NCI-H1436 (cell line): ENCODE measurements around the gene PDILT.

Source experiments
- DNase-seq: peaks from one replicate; lab custom pipeline; 2025; lab: John Stamatoyannopoulos, UW

The PDILT gene

GRCh38 chr16:20401475-20402016 lies 3.0 kb downstream of the PDILT start:
- no peak for DNase-seq

GRCh38 chr16:20401066-20401465 lies 3.5 kb downstream of the PDILT start:
- no peak for DNase-seq

GRCh38 chr16:20399185-20399584 lies 5.4 kb downstream of the PDILT start:
- no peak for DNase-seq

- DNase-seq = no peak
Observed at GRCh38 chr16:20398603-20399002, 5.9 kb downstream of the PDILT start.

- no peak for DNase-seq
Observed at GRCh38 chr16:20397468-20398074, 7.0 kb downstream of the PDILT start.

GRCh38 chr16:20396846-20397467 lies 7.6 kb downstream of the PDILT start:
- no peak for DNase-seq

- no peak for DNase-seq
Observed at GRCh38 chr16:20395946-20396345, 8.6 kb downstream of the PDILT start.

GRCh38 chr16:20393801-20394577 lies 10.5 kb downstream of the PDILT start:
- DNase-seq = no peak

GRCh38 chr16:20391045-20391444 lies 13.5 kb downstream of the PDILT start:
- DNase-seq = no peak

- no peak for DNase-seq
Observed at GRCh38 chr16:20388854-20389253, 15.7 kb downstream of the PDILT start.

- DNase-seq = no peak
Observed at GRCh38 chr16:20387978-20388377, 16.6 kb downstream of the PDILT start.

GRCh38 chr16:20385844-20386832 lies 18.4 kb downstream of the PDILT start:
- peak; percentile 18 for DNase-seq

GRCh38 chr16:20383106-20384029 lies 21.2 kb downstream of the PDILT start:
- peak; percentile 58 for DNase-seq

GRCh38 chr16:20382202-20382948 lies 22.2 kb downstream of the PDILT start:
- DNase-seq = no peak

- DNase-seq = no peak
Observed at GRCh38 chr16:20380782-20381181, 23.8 kb downstream of the PDILT start.

GRCh38 chr16:20377181-20377580 lies 27.4 kb downstream of the PDILT start:
- no peak for DNase-seq

GRCh38 chr16:20372701-20373100 lies 31.8 kb downstream of the PDILT start:
- DNase-seq = no peak

- DNase-seq = no peak
Observed at GRCh38 chr16:20369452-20370054, 35.0 kb downstream of the PDILT start.

- DNase-seq = no peak
Observed at GRCh38 chr16:20364051-20364450, 40.5 kb downstream of the PDILT start.
